Measurements from ENCODE around the gene FRMD1.
"Not testable (repeated sequence)": the region's sequence is repeated elsewhere in the genome, so short reads cannot be mapped to it uniquely, and the experiment has no call there.

Gene FRMD1

GRCh38 chr6:168080393-168081077 is 1.5 kb upstream of the FRMD1 start:
- no peak overlapping the region for H3K4me2 ChIP-seq (ENCODE audit: low read length)
- no peak overlapping the region for H3K27ac ChIP-seq (ENCODE audit: low read depth, low read length)
- H3K9me2 ChIP-seq (replicated peaks; ENCODE audit: control insufficient read depth, low read length) = no peaks in the 10 kb centered on the region
- peaks cover under 1% of the 10 kb centered on the region; the same call in 1 of the 2 replicates for H3K9me3 ChIP-seq (ENCODE audit: control insufficient read depth, insufficient read depth, low read length)
- H3K36me3 ChIP-seq (ENCODE audit: control insufficient read depth, low read length) = no peaks in the 10 kb centered on the region
- H3K4me3 ChIP-seq (ENCODE audit: low read length) = no peak overlapping the region
- H3K27me3 ChIP-seq (ENCODE audit: control insufficient read depth, low read length) = no peaks in the 10 kb centered on the region
- no peaks in the 10 kb centered on the region for H3K4me1 ChIP-seq (ENCODE audit: control insufficient read depth, low read length)
- no peaks in the 10 kb centered on the region for H3K79me2 ChIP-seq (ENCODE audit: control insufficient read depth, low read length)
- TF ChIP-seq EZH2phosphoT487 (IDR thresholded peaks at IDR 0.05; ENCODE audit: borderline replicate concordance, low read length) (no peak), CTCF (IDR thresholded peaks at IDR 0.05; ENCODE audit: low read depth, low read length, poor library complexity, severe bottlenecking) (no peak)
- H4K20me1 ChIP-seq (ENCODE audit: control insufficient read depth, insufficient read depth, low read depth, low read length) = no peaks in the 10 kb centered on the region
- H3F3A ChIP-seq (ENCODE audit: control insufficient read depth, insufficient read depth) = no peaks in the 10 kb centered on the region

GRCh38 chr6:168078175-168078942 is 653 bp downstream of the FRMD1 start:
- Histone ChIP-seq H3K4me1 (ENCODE audit: control insufficient read depth, low read length) (no peaks in the 10 kb centered on the region), H3K4me2 (ENCODE audit: low read length) (no peak overlapping the region), H3K4me3 (ENCODE audit: low read length) (no peak overlapping the region), H3K9me2 (replicated peaks; ENCODE audit: control insufficient read depth, low read length) (no peaks in the 10 kb centered on the region), H3K9me3 (ENCODE audit: control insufficient read depth, insufficient read depth, low read length) (peaks cover 18% of the 10 kb centered on the region; the same call in 1 of the 2 replicates), H3F3A (ENCODE audit: control insufficient read depth, insufficient read depth) (no peaks in the 10 kb centered on the region), H3K27ac (ENCODE audit: low read depth, low read length) (no peak overlapping the region), H3K36me3 (ENCODE audit: control insufficient read depth, low read length) (no peaks in the 10 kb centered on the region), H4K20me1 (ENCODE audit: control insufficient read depth, insufficient read depth, low read depth, low read length) (no peaks in the 10 kb centered on the region), H3K27me3 (ENCODE audit: control insufficient read depth, low read length) (no peaks in the 10 kb centered on the region), H3K79me2 (ENCODE audit: control insufficient read depth, low read length) (no peaks in the 10 kb centered on the region)
- no peak for TF ChIP-seq CTCF (IDR thresholded peaks at IDR 0.05; ENCODE audit: low read depth, low read length, poor library complexity, severe bottlenecking)

GRCh38 chr6:168077401-168077800 is 1.6 kb downstream of the FRMD1 start:
- H3K9me2 ChIP-seq (replicated peaks; ENCODE audit: control insufficient read depth, low read length); H3F3A ChIP-seq (ENCODE audit: control insufficient read depth, insufficient read depth); H4K20me1 ChIP-seq (ENCODE audit: control insufficient read depth, insufficient read depth, low read depth, low read length); H3K36me3 ChIP-seq (ENCODE audit: control insufficient read depth, low read length); H3K4me3 ChIP-seq (ENCODE audit: low read length); H3K79me2 ChIP-seq (ENCODE audit: control insufficient read depth, low read length); H3K27me3 ChIP-seq (ENCODE audit: control insufficient read depth, low read length); H3K4me1 ChIP-seq (ENCODE audit: control insufficient read depth, low read length); H3K27ac ChIP-seq (ENCODE audit: low read depth, low read length); H3K4me2 ChIP-seq (ENCODE audit: low read length): not testable (repeated sequence)
- H3K9me3 ChIP-seq (ENCODE audit: control insufficient read depth, insufficient read depth, low read length) = peaks cover 18% of the 10 kb centered on the region; the same call in 1 of the 2 replicates

- no peaks in the 10 kb centered on the region for H3K36me3 ChIP-seq (ENCODE audit: control insufficient read depth, low read length)
- H3K4me3 ChIP-seq (ENCODE audit: low read length) = no peak overlapping the region
- H3K27me3 ChIP-seq (ENCODE audit: control insufficient read depth, low read length) = no peaks in the 10 kb centered on the region
- H3K79me2 ChIP-seq (ENCODE audit: control insufficient read depth, low read length) = no peaks in the 10 kb centered on the region
- H3K27ac ChIP-seq (ENCODE audit: low read depth, low read length) = no peak overlapping the region
- no peaks in the 10 kb centered on the region for H4K20me1 ChIP-seq (ENCODE audit: control insufficient read depth, insufficient read depth, low read depth, low read length)
- H3F3A ChIP-seq (ENCODE audit: control insufficient read depth, insufficient read depth) = no peaks in the 10 kb centered on the region
- no peaks in the 10 kb centered on the region for H3K4me1 ChIP-seq (ENCODE audit: control insufficient read depth, low read length)
- TF ChIP-seq EZH2phosphoT487 (IDR thresholded peaks at IDR 0.05; ENCODE audit: borderline replicate concordance, low read length) (no peak), CTCF (IDR thresholded peaks at IDR 0.05; ENCODE audit: low read depth, low read length, poor library complexity, severe bottlenecking) (no peak)
- peaks cover 18% of the 10 kb centered on the region; the same call in 1 of the 2 replicates for H3K9me3 ChIP-seq (ENCODE audit: control insufficient read depth, insufficient read depth, low read length)
- H3K4me2 ChIP-seq (ENCODE audit: low read length) = no peak overlapping the region
- H3K9me2 ChIP-seq (replicated peaks; ENCODE audit: control insufficient read depth, low read length) = no peaks in the 10 kb centered on the region
These were observed 3.2 kb downstream of the FRMD1 start for GRCh38 chr6:168075787-168076202.

All from DOHH2 (cell line).